K562 (cell line): ENCODE data around the gene GRAMD1B. TPM values are rescaled to one million over a fixed set of nuclear protein-coding genes. Genes with fewer than 3 reads are reported as not detected.

Source experiments
- ATAC-seq: fragments of 200-7000 bp; cut with Tn5 transposase; 3 replicates; pipeline ENCODE4 v1.9.1; 2020; ENCODE audit warnings: moderate library complexity
- BruUV-seq: library from RNA; stranded (reverse); fragments of 400-500 nt; replicated peaks from 2 replicates; lab custom pipeline; 2021; lab: Mats Ljungman, UMichigan
- CTCF ChIA-PET: fragments of 300-600 bp; formaldehyde crosslinking; extraction: SDS; loops from one replicate; lab custom pipeline; 2021; ENCODE audit warnings: low intra/inter-chr PET ratio; lab: Yijun Ruan, JAX
- POLR2A ChIA-PET: fragments of 300-600, 350-650 bp; sonication (Branson Sonifier 250); formaldehyde crosslinking; extraction: SDS; loops from one replicate; lab custom pipeline; 2021; ENCODE audit warnings: antibody characterized with exemption, inconsistent platforms; lab: Yijun Ruan, JAX
- DNase-seq, 4 experiments: peaks; one replicate each; pipeline versions ENCODE4 v3.0.0 to v3.0.0-alpha.2; 2011 to 2018; ENCODE audit warnings: low spot score in 3 of 4, mixed read lengths in 3 of 4; ENCODE audit errors: extremely low read depth in 1 of 4
- FAIRE-seq: peaks from 2 replicates; lab custom pipeline; 2011; peaks lifted over from hg19 to GRCh38; lab: Jason Lieb, UNC
- H2AFZ ChIP-seq: 2 replicates; pipeline ENCODE4 v1.6.0; 2011; ENCODE audit warnings: low read depth, low read length, control low read depth, inconsistent platforms
- H3K27ac ChIP-seq: fragments of 200-600 bp; 3 replicates; pipeline ENCODE4 v1.8.0; 2011; ENCODE audit warnings: low read depth, mild to moderate bottlenecking, control low read depth, inconsistent platforms, low read length, moderate library complexity, mixed read lengths; ENCODE audit errors: extremely low read depth
- H3K27me3 ChIP-seq, 2 experiments: fragments of 300-600 bp in 1 of 2; 2 replicates in 1 of 2; 3 replicates in 1 of 2; pipeline versions ENCODE4 v1.6.0 to v1.8.0; 2011; ENCODE audit warnings: inconsistent platforms in 2 of 2, low read length in 2 of 2, mild to moderate bottlenecking in 1 of 2, mixed read lengths in 1 of 2, moderate library complexity in 1 of 2; ENCODE audit not compliant: control insufficient read depth in 2 of 2, insufficient read depth in 2 of 2
- H3K36me3 ChIP-seq: fragments of 300-600 bp; 3 replicates; pipeline ENCODE4 v1.8.0; 2011; ENCODE audit warnings: mild to moderate bottlenecking, low read length, inconsistent platforms; ENCODE audit not compliant: control insufficient read depth, insufficient read depth
- H3K4me1 ChIP-seq, 2 experiments: fragments of 200-600 bp in 1 of 2; replicated peaks in 1 of 2; 2 replicates in 1 of 2; 3 replicates in 1 of 2; pipeline versions ENCODE4 v1.5.1 to v1.8.0; 2011; ENCODE audit warnings: inconsistent platforms in 2 of 2, low read length in 2 of 2, mild to moderate bottlenecking in 1 of 2, mixed read lengths in 1 of 2, moderate library complexity in 1 of 2; ENCODE audit not compliant: control insufficient read depth in 2 of 2, insufficient read depth in 2 of 2
- H3K4me2 ChIP-seq: 2 replicates; pipeline ENCODE4 v1.6.1; 2011; ENCODE audit warnings: low read length, control low read depth, inconsistent platforms, mixed read lengths; ENCODE audit not compliant: insufficient read depth
- H3K4me3 ChIP-seq: fragments of 200-600 bp; sonication (generic), shearing (Covaris generic); 2 replicates; pipeline ENCODE4 v1.5.1; 2016; ENCODE audit warnings: control low read depth, inconsistent platforms
- H3K79me2 ChIP-seq: fragments of 200-600 bp; 3 replicates; pipeline ENCODE4 v1.8.0; 2011; ENCODE audit warnings: low read length, inconsistent platforms; ENCODE audit not compliant: control insufficient read depth, insufficient read depth
- H3K9ac ChIP-seq, 2 experiments: 2 replicates each; pipeline versions ENCODE4 v1.6.0 to v1.6.1; 2011; ENCODE audit warnings: low read depth in 2 of 2, low read length in 2 of 2, control low read depth in 1 of 2, inconsistent platforms in 1 of 2, mild to moderate bottlenecking in 1 of 2, mixed read lengths in 1 of 2; ENCODE audit not compliant: insufficient read depth in 1 of 2
- H3K9me1 ChIP-seq: one replicate; pipeline ENCODE4 v1.6.0; 2011; ENCODE audit warnings: inconsistent platforms, mild to moderate bottlenecking, low read length, moderate library complexity; ENCODE audit not compliant: control insufficient read depth, insufficient read depth
- H3K9me3 ChIP-seq: replicated peaks from 2 replicates; pipeline ENCODE4 v1.5.1; 2011; ENCODE audit warnings: low read depth, low read length, inconsistent platforms; ENCODE audit not compliant: control insufficient read depth, insufficient read depth
- H4K20me1 ChIP-seq: replicated peaks from 2 replicates; pipeline ENCODE4 v1.6.1; 2011; ENCODE audit warnings: low read length, inconsistent platforms, mixed read lengths; ENCODE audit not compliant: control insufficient read depth, insufficient read depth
- ARNT ChIP-seq, 2 experiments: fragments of 450-650 bp; IDR thresholded peaks; 2 replicates each; pipeline ENCODE4 v1.6.1; 2016; ENCODE audit warnings: mild to moderate bottlenecking in 1 of 2
- L3MBTL2 ChIP-seq: fragments of 450-650 bp; IDR thresholded peaks from 2 replicates; pipeline ENCODE4 v1.6.1; 2016; ENCODE audit warnings: mild to moderate bottlenecking, moderate library complexity
- NCOA1 ChIP-seq: fragments of 450-650 bp; IDR thresholded peaks from 2 replicates; pipeline ENCODE4 v1.6.1; 2016; ENCODE audit warnings: low read depth
- NR2C1 ChIP-seq, 2 experiments: fragments of 450-650 bp; IDR thresholded peaks; 2 replicates each; pipeline ENCODE4 v1.6.1; 2017; ENCODE audit warnings: mild to moderate bottlenecking in 2 of 2, antibody characterized with exemption in 1 of 2, inconsistent platforms in 1 of 2, missing compliant biosample characterization in 1 of 2, missing genetic modification characterization in 1 of 2
- TCF3 ChIP-seq: sonication (generic); formaldehyde crosslinking; IDR thresholded peaks from 2 replicates; pipeline ENCODE4 v1.4.0; 2020; ENCODE audit warnings: mild to moderate bottlenecking, missing genetic modification reagents
- TSC22D4 ChIP-seq: fragments of 450-650 bp; IDR thresholded peaks from 2 replicates; pipeline ENCODE4 v1.6.1; 2016; ENCODE audit warnings: missing genetic modification characterization, missing biosample characterization, control low read depth
- ZKSCAN3 ChIP-seq: fragments of 250-450 bp; sonication (Bioruptor Pico); IDR thresholded peaks from 2 replicates; pipeline ENCODE4 v1.4.0; 2020
- in situ Hi-C: fragments of 300-500 bp; cut with MboI; formaldehyde crosslinking; loops from 4 replicates; pipeline ENCODE4 v1.15.0; 2018; ENCODE audit warnings: inconsistent platforms, mixed read lengths
- intact Hi-C: fragments of 100-400 bp; cut with micrococcal nuclease; formaldehyde crosslinking; loops from 2 replicates; pipeline ENCODE4 v1.14.2; 2022
- polyA plus RNA-seq, 8 experiments: library from polyadenylated mRNA; depleted of rRNA in 4 of 8; stranded (reverse) in 5 of 8; unstranded in 3 of 8; fragments of >200 nt; fragmentation: Nextera tagmentation in 2 of 8; fragmentation: Illumina TruSeq in 1 of 8; extraction: Ambion mirVana in 2 of 8; extraction: Trizol in 1 of 8; gene quantifications; 2 replicates each; pipeline versions ENCODE4 v1.2.1 to v1.2.3, GENCODE V29; 2011 to 2014; ENCODE audit warnings: inconsistent platforms in 1 of 8, missing spikeins in 1 of 8
- total RNA-seq, 7 experiments: library from RNA; depleted of rRNA in 6 of 7; stranded (reverse); fragments of >200 nt in 6 of 7; fragmentation: Illumina TruSeq in 2 of 7; extraction: Trizol in 2 of 7; gene quantifications; 2 replicates each; pipeline versions ENCODE4 v1.2.1 to v1.2.3, GENCODE V29; 2011 to 2021; ENCODE audit warnings: low replicate concordance in 1 of 7
- TF ChIP-seq, protein P1 (sequence below): fragments of 250-450 bp; sonication (Bioruptor Pico); IDR thresholded peaks from 2 replicates; pipeline ENCODE4 v1.5.0; 2021
- TF ChIP-seq, protein P2 (sequence below), 2 experiments: fragments of 450-650 bp in 1 of 2; sonication (generic) in 1 of 2; formaldehyde crosslinking in 1 of 2; IDR thresholded peaks in 1 of 2; conservative IDR thresholded peaks in 1 of 2; 2 replicates each; pipeline versions ENCODE4 v1.6.1 to v1.8.1; 2016 to 2023; ENCODE audit warnings: mild to moderate bottlenecking in 2 of 2, moderate library complexity in 2 of 2, inconsistent platforms in 1 of 2, missing genetic modification reagents in 1 of 2
- TF ChIP-seq, protein P3 (sequence below): sonication (generic); formaldehyde crosslinking; IDR thresholded peaks from 2 replicates; pipeline ENCODE4 v1.9.0; 2022; ENCODE audit warnings: mild to moderate bottlenecking, missing genetic modification reagents

Gene GRAMD1B
- total and polyA plus RNA-seq, 9 of the 15 experiments (the other 6 are each of a cell fraction or from before 2014, with no cell fraction given): 0.31 TPM; not detected in 8

DNA sequence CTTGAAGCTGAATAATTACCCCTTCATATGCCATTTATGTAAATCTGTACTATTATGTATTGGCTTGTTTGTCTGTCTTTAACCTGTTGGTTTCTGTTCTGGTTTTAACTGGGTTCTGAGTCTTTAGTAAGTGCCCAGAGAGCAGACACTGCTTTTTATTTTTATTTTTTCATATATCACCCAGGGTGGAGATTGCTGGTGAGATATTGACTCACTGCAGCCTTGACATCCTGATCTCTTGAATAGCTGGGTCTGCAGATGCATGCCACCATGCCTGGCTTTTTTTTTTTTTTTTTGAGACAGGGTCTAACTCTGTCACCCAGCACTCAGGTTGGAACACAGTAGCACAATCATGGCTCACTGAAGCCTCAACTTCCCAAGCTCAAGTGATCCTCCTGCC lies 19.4 kb downstream of the GRAMD1B start:
- FAIRE-seq (no peak), DNase-seq (no peak), ATAC-seq (no peak)
- no peak for TF ChIP-seq L3MBTL2
- no peak for TF ChIP-seq ZKSCAN3
- TF ChIP-seq ARNT (IDR thresholded peaks at IDR 0.05): no peak
- no peak for TF ChIP-seq NCOA1
- TF ChIP-seq NR2C1 (IDR thresholded peaks at IDR 0.05): no peak
- no peak for TF ChIP-seq NR2C1 (tag; IDR thresholded peaks at IDR 0.05)
- TF ChIP-seq TCF3 (CRISPR knock-in tag): no peak
- TF ChIP-seq, protein P1, sequence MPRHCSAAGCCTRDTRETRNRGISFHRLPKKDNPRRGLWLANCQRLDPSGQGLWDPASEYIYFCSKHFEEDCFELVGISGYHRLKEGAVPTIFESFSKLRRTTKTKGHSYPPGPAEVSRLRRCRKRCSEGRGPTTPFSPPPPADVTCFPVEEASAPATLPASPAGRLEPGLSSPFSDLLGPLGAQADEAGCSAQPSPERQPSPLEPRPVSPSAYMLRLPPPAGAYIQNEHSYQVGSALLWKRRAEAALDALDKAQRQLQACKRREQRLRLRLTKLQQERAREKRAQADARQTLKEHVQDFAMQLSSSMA (CRISPR knock-in tag): no peak
- TF ChIP-seq, protein P2, sequence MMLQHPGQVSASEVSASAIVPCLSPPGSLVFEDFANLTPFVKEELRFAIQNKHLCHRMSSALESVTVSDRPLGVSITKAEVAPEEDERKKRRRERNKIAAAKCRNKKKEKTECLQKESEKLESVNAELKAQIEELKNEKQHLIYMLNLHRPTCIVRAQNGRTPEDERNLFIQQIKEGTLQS (IDR thresholded peaks at IDR 0.05): no peak
- TF ChIP-seq, protein P2 (CRISPR knock-in tag; conservative IDR thresholded peaks at IDR 0.05): no peak
- TF ChIP-seq TSC22D4 (tag): no peak
- TF ChIP-seq, protein P3, sequence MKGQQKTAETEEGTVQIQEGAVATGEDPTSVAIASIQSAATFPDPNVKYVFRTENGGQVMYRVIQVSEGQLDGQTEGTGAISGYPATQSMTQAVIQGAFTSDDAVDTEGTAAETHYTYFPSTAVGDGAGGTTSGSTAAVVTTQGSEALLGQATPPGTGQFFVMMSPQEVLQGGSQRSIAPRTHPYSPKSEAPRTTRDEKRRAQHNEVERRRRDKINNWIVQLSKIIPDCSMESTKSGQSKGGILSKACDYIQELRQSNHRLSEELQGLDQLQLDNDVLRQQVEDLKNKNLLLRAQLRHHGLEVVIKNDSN (CRISPR knock-in tag): no peak
- Histone ChIP-seq H3K79me2 (no peaks in the 10 kb centered on the region), H3K4me3 (no peak overlapping the region), H4K20me1 (peaks cover 4% of the 10 kb centered on the region; the same call in 1 of the 2 replicates), H3K9ac (no peak overlapping the region), H3K27ac (no peak overlapping the region), H3K4me1 (no peaks in the 10 kb centered on the region), H3K4me2 (no peak overlapping the region), H2AFZ (no peak overlapping the region), H3K36me3 (no peaks in the 10 kb centered on the region), H3K9me1 (no peaks in the 10 kb centered on the region), H3K27me3 (peaks cover 0 to 9% of the 10 kb centered on the region in 2 experiments; a peak in 2 of 5 replicates), H3K9me3 (no peaks in the 10 kb centered on the region)
- in situ Hi-C loops (no loop called here), intact Hi-C loops (no loop called here)
- no TSS peak for BruUV-seq
- POLR2A ChIA-PET: interaction anchor here (0.6 kb wide), 1 partner anchor 10 kb away, joined by 3 read pairs; no protein-coding TSS in a partner anchor
- CTCF ChIA-PET: no interaction called here
